HEK293T (cell line): ENCODE measurements around the gene CRYBG1.

Experiments
- ARNT ChIP-seq: fragments of 450-650 bp; IDR thresholded peaks from 2 replicates; pipeline ENCODE4 v1.6.1; 2017; ENCODE audit warnings: mild to moderate bottlenecking
- BHLHE40 ChIP-seq: fragments of 450-650 bp; IDR thresholded peaks from 2 replicates; pipeline ENCODE4 v1.6.1; 2016; ENCODE audit warnings: mild to moderate bottlenecking, moderate library complexity, borderline replicate concordance
- ELF4 ChIP-seq: fragments of 450-650 bp; IDR thresholded peaks from 2 replicates; pipeline ENCODE4 v1.6.1; 2017; ENCODE audit warnings: antibody characterized with exemption
- FOXA1 ChIP-seq: fragments of 450-650 bp; IDR thresholded peaks from 2 replicates; pipeline ENCODE4 v1.6.1; 2016; ENCODE audit warnings: mild to moderate bottlenecking
- FOXK2 ChIP-seq: fragments of 450-650 bp; IDR thresholded peaks from 2 replicates; pipeline ENCODE4 v1.6.1; 2016; ENCODE audit warnings: mild to moderate bottlenecking
- HDGF ChIP-seq: fragments of 450-650 bp; IDR thresholded peaks from 2 replicates; pipeline ENCODE4 v1.6.1; 2017; ENCODE audit warnings: antibody characterized with exemption, borderline replicate concordance
- SP1 ChIP-seq: fragments of 450-650 bp; IDR thresholded peaks from 2 replicates; pipeline ENCODE4 v1.6.1; 2017
- ZNF384 ChIP-seq: fragments of 450-650 bp; IDR thresholded peaks from 2 replicates; pipeline ENCODE4 v1.6.1; 2016

GRCh38 chr6:106564476-106564875, 204.0 kb downstream of the CRYBG1 start:
- TF ChIP-seq FOXK2 (no peak), ZNF384 (no peak), ARNT (no peak), HDGF (no peak), FOXA1 (no peak), SP1 (no peak), BHLHE40 (no peak), ELF4 (no peak)
